HepG2 (cell line): ENCODE measurements around the gene TMEM41B. TPM values are rescaled to one million over a fixed set of nuclear protein-coding genes. Genes with fewer than 3 reads are reported as not detected.
A peak's percentile ranks its signal among the peaks of the same experiment; 100 is the strongest.

Source experiments
- ATAC-seq: fragments of 200-7000 bp; cut with Tn5 transposase; 3 replicates; pipeline ENCODE4 v1.9.1; 2020; ENCODE audit warnings: mild to moderate bottlenecking, moderate library complexity
- BruUV-seq: library from RNA; stranded (reverse); fragments of 400-500 nt; replicated peaks from 2 replicates; lab custom pipeline; 2021; lab: Mats Ljungman, UMichigan
- CTCF ChIA-PET: fragments of 300-600 bp; formaldehyde crosslinking; extraction: SDS; loops from one replicate; lab custom pipeline; 2021; ENCODE audit warnings: low total read pairs, inconsistent platforms, low intra/inter-chr PET ratio; lab: Yijun Ruan, JAX
- POLR2A ChIA-PET: fragments of 350-600 bp; sonication (Branson Sonifier 250); formaldehyde crosslinking; loops from one replicate; lab custom pipeline; 2020; ENCODE audit warnings: antibody characterized with exemption, inconsistent platforms; lab: Yijun Ruan, JAX
- DNase-seq: peaks from one replicate; pipeline ENCODE4 v3.0.0-alpha.2; 2015; ENCODE audit warnings: low spot score
- FAIRE-seq: peaks from 3 replicates; lab custom pipeline; 2011; peaks lifted over from hg19 to GRCh38; lab: Jason Lieb, UNC
- H2AFZ ChIP-seq: one replicate; pipeline ENCODE4 v1.6.1; 2011; ENCODE audit warnings: low read length, inconsistent platforms
- H3K27ac ChIP-seq: fragments of 300-600 bp; 3 replicates; pipeline ENCODE4 v1.8.0; 2011; ENCODE audit warnings: mixed run types, mild to moderate bottlenecking, mixed read lengths, low read length, inconsistent platforms; ENCODE audit not compliant: insufficient read depth; ENCODE audit errors: extremely low read length
- H3K27me3 ChIP-seq, 2 experiments: fragments of 200-600 bp in 1 of 2; 2 replicates in 1 of 2; 3 replicates in 1 of 2; pipeline versions ENCODE4 v1.6.0 to v1.8.0; 2011; ENCODE audit warnings: low read length in 2 of 2, mild to moderate bottlenecking in 2 of 2, moderate library complexity in 2 of 2, inconsistent platforms in 1 of 2; ENCODE audit not compliant: insufficient read depth in 2 of 2, control insufficient read depth in 1 of 2
- H3K36me3 ChIP-seq, 2 experiments: fragments of 200-600 bp in 1 of 2; replicated peaks in 1 of 2; 2 replicates in 1 of 2; 3 replicates in 1 of 2; pipeline versions ENCODE4 v1.5.1 to v1.8.0; 2011; ENCODE audit warnings: low read length in 2 of 2, inconsistent platforms in 1 of 2; ENCODE audit not compliant: insufficient read depth in 2 of 2, control insufficient read depth in 1 of 2
- H3K4me1 ChIP-seq: 2 replicates; pipeline ENCODE4 v1.5.1; 2012; ENCODE audit warnings: low read length, inconsistent platforms; ENCODE audit not compliant: insufficient read depth
- H3K4me2 ChIP-seq: 2 replicates; pipeline ENCODE4 v1.6.0; 2011; ENCODE audit warnings: low read depth, low read length, inconsistent platforms
- H3K4me3 ChIP-seq, 3 experiments: fragments of 200-600 bp in 1 of 3; sonication (generic), shearing (Covaris generic) in 1 of 3; replicated peaks in 1 of 3; 2 replicates each; pipeline ENCODE4 v1.5.1; 2011 to 2016; ENCODE audit warnings: low read length in 3 of 3, inconsistent platforms in 2 of 3, low read depth in 2 of 3, mild to moderate bottlenecking in 2 of 3, control low read depth in 1 of 3, mixed read lengths in 1 of 3; ENCODE audit not compliant: insufficient read depth in 1 of 3
- H3K79me2 ChIP-seq: one replicate; pipeline ENCODE4 v1.6.1; 2011; ENCODE audit warnings: low read length, inconsistent platforms; ENCODE audit not compliant: insufficient read depth
- H3K9ac ChIP-seq: 2 replicates; pipeline ENCODE4 v1.6.0; 2011; ENCODE audit warnings: mild to moderate bottlenecking, low read depth, low read length, inconsistent platforms; ENCODE audit not compliant: insufficient read depth
- H3K9me3 ChIP-seq: 2 replicates; pipeline ENCODE4 v1.5.1; 2012; ENCODE audit warnings: mild to moderate bottlenecking, low read length
- H4K20me1 ChIP-seq: 2 replicates; pipeline ENCODE4 v1.6.0; 2011; ENCODE audit warnings: inconsistent platforms, mild to moderate bottlenecking, low read length, moderate library complexity; ENCODE audit not compliant: insufficient read depth
- ARNT2 ChIP-seq: sonication (generic); formaldehyde crosslinking; IDR thresholded peaks from 2 replicates; pipeline ENCODE4 v1.8.0; 2022; ENCODE audit warnings: mild to moderate bottlenecking, low read depth, missing genetic modification reagents, moderate library complexity
- CBX1 ChIP-seq: IDR thresholded peaks from one replicate; pipeline ENCODE4 v1.6.1; 2016; ENCODE audit warnings: antibody characterized with exemption, low read depth
- CREB1 ChIP-seq, 2 experiments: fragments of 450-650 bp in 1 of 2; IDR thresholded peaks; 2 replicates each; pipeline ENCODE4 v1.6.1; 2016 to 2017; ENCODE audit warnings: control low read depth in 1 of 2, mild to moderate bottlenecking in 1 of 2, missing compliant biosample characterization in 1 of 2, missing genetic modification characterization in 1 of 2
- ERF ChIP-seq: IDR thresholded peaks from 2 replicates; pipeline ENCODE4 v1.6.1; 2018; ENCODE audit warnings: missing biosample characterization, missing genetic modification reagents
- GABPB1 ChIP-seq: IDR thresholded peaks from 2 replicates; pipeline ENCODE4 v1.6.1; 2016; ENCODE audit warnings: mild to moderate bottlenecking, missing genetic modification reagents, moderate library complexity, missing compliant biosample characterization
- NR2F6 ChIP-seq, 2 experiments: IDR thresholded peaks; 2 replicates each; pipeline ENCODE4 v1.6.1; 2016; ENCODE audit warnings: antibody characterized with exemption in 1 of 2, mild to moderate bottlenecking in 1 of 2
- POLR2AphosphoS2 ChIP-seq: IDR thresholded peaks from 2 replicates; pipeline ENCODE4 v1.6.1; 2011; ENCODE audit warnings: low read depth, low read length, improper control_type of control experiment
- RBM39 ChIP-seq: fragments of 200-400 bp; formaldehyde crosslinking; IDR thresholded peaks from one replicate; pipeline ENCODE4 v1.6.1; 2018; ENCODE audit warnings: antibody characterized with exemption, mild to moderate bottlenecking, low read depth, low read length; ENCODE audit not compliant: poor library complexity, severe bottlenecking
- SMAD1 ChIP-seq: sonication (generic); formaldehyde crosslinking; IDR thresholded peaks from 2 replicates; pipeline ENCODE4 v1.4.0; 2020; ENCODE audit warnings: missing genetic modification reagents, low read depth, mild to moderate bottlenecking, borderline replicate concordance
- SP1 ChIP-seq, 2 experiments: fragments of 450-650 bp in 1 of 2; sonication (generic) in 1 of 2; formaldehyde crosslinking in 1 of 2; IDR thresholded peaks; 2 replicates each; pipeline versions ENCODE4 v1.4.0 to v1.6.1; 2016 to 2020; ENCODE audit warnings: missing genetic modification reagents in 1 of 2
- SRY ChIP-seq: sonication (generic); formaldehyde crosslinking; IDR thresholded peaks from 2 replicates; pipeline ENCODE4 v1.8.0; 2022; ENCODE audit warnings: mild to moderate bottlenecking, missing genetic modification reagents
- SSRP1 ChIP-seq: IDR thresholded peaks from 2 replicates; pipeline ENCODE4 v1.6.1; 2016; ENCODE audit warnings: control low read depth
- ZMYM3 ChIP-seq: sonication (generic); formaldehyde crosslinking; IDR thresholded peaks from 2 replicates; pipeline ENCODE4 v1.5.1; 2020; ENCODE audit warnings: mild to moderate bottlenecking, missing genetic modification reagents
- ZNF331 ChIP-seq: sonication (generic); formaldehyde crosslinking; IDR thresholded peaks from 2 replicates; pipeline ENCODE4 v1.4.0; 2020; ENCODE audit warnings: missing genetic modification reagents
- ZNF430 ChIP-seq: sonication (generic); formaldehyde crosslinking; IDR thresholded peaks from 2 replicates; pipeline ENCODE4 v1.9.0; 2021; ENCODE audit warnings: mild to moderate bottlenecking, missing genetic modification reagents
- ZNF513 ChIP-seq: sonication (generic); formaldehyde crosslinking; conservative IDR thresholded peaks from 2 replicates; pipeline ENCODE4 v1.5.0; 2020; ENCODE audit warnings: missing genetic modification reagents
- ZNF547 ChIP-seq: sonication (generic); formaldehyde crosslinking; IDR thresholded peaks from 2 replicates; pipeline ENCODE4 v1.5.1; 2020; ENCODE audit warnings: mild to moderate bottlenecking, missing genetic modification reagents
- ZNF570 ChIP-seq: sonication (generic); formaldehyde crosslinking; IDR thresholded peaks from 2 replicates; pipeline ENCODE4 v1.4.0; 2020; ENCODE audit warnings: mild to moderate bottlenecking, missing genetic modification reagents, borderline replicate concordance
- WGBS: methylation state at CpG from one replicate; pipeline ENCODE4 v1.1.6; 2017; ENCODE audit warnings: low lambda C conversion rate; 5-methylcytosine and 5-hydroxymethylcytosine counted together
- in situ Hi-C: cut with HindIII; loops from 2 replicates; pipeline ENCODE4 v1.10.0; 2017; ENCODE audit warnings: low pct_unique_long_range_greater_than_20kb; ENCODE audit not compliant: extremely low pct_ligation_motif_present
- intact Hi-C: fragments of 100-400 bp; cut with micrococcal nuclease; formaldehyde crosslinking; loops from one replicate; pipeline ENCODE4 v1.10.0; 2022; ENCODE audit not compliant: unreplicated experiment
- polyA plus RNA-seq, 8 experiments: library from polyadenylated mRNA; depleted of rRNA in 3 of 8; stranded (reverse) in 7 of 8; unstranded in 1 of 8; fragments of >200 nt; fragmentation: Illumina TruSeq in 4 of 8; extraction: Trizol in 4 of 8; gene quantifications; 2 replicates each; pipeline versions ENCODE4 v1.2.1 to v1.2.3, GENCODE V29; 2011 to 2016; ENCODE audit warnings: low read depth in 4 of 8, missing spikeins in 1 of 8, mixed read lengths in 1 of 8; ENCODE audit not compliant: insufficient read depth in 1 of 8
- total RNA-seq, 5 experiments: library from RNA; depleted of rRNA; stranded (reverse); fragments of >200 nt; fragmentation: Illumina TruSeq; extraction: Trizol; gene quantifications; 2 replicates each; pipeline ENCODE4 v1.2.3, GENCODE V29; 2016; ENCODE audit warnings: low read depth in 1 of 5
- TF ChIP-seq, protein P1 (sequence below): sonication (generic); formaldehyde crosslinking; IDR thresholded peaks from 2 replicates; pipeline ENCODE4 v1.4.0; 2020; ENCODE audit warnings: mild to moderate bottlenecking, missing genetic modification reagents
- TF ChIP-seq, protein P2 (sequence below): sonication (generic); formaldehyde crosslinking; IDR thresholded peaks from 2 replicates; pipeline ENCODE4 v1.8.0; 2022; ENCODE audit warnings: mild to moderate bottlenecking, missing genetic modification reagents, moderate library complexity

Gene TMEM41B
- total and polyA plus RNA-seq, 2 of the 13 experiments (the other 11 are each of a cell fraction or from before 2014, with no cell fraction given): 36.8 to 48.1 TPM

DNA sequence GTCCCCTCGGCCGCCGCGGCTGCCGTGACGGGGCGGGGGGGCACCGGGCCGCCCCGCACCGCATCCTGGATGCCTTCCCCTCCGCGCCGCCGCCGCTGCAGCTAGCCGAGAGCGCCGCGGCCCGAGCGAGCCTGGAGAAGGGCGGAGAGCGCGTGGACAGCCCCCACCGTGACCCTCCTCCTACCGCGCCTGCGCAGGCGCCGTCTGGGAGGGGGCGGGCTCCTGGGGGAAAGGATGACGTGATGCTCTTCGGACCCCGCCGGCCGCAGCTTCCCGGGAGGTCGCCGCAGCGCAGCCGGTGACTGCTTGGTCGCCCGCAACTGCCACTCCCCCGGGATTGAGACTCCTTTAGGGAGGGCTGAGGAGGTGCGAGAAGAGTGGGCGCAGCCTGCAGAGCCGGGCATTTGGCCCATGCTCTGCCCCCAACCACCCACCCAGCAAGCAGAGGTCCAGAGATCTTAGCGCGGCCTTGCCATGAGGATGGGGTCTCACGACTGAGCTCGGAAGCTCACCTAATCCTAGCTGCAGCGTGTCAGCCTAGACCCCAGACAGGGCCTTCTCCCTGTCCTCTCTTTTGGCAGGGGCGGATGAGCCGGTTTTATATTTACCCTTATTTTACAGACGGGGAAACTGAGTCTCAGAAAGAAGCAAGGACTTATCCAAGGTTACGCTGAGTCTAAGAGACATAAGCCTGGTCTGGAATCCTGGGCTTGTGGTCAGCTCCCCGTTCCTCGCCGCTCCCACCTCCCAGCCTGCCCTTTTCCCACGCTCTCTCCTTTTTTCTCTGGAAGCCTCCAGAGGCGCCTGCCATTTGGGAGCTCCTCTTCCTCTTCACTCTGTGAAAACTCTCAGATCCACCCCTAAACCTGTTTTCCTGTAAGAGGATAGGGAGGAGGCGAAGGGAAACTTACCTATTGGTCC, 48.9 kb downstream of the TMEM41B start, which contains the start of gene DENND5A:
Gene DENND5A (minus strand): TSS at position 140 of the 921 bp plus-strand sequence. CDS start 281 bp downstream, outside the sequence.
- ATAC-seq (peak; percentile 78), DNase-seq (peak; percentile 80), FAIRE-seq (no peak)
- peak within 1 kb of the TSS; percentile 87 for H3K27ac ChIP-seq
- in situ Hi-C loops: no loop called here
- peak within 1 kb of the TSS; percentile 96 for H3K4me2 ChIP-seq
- ChIA-PET CTCF (no interaction called here), POLR2A (interaction anchor here (0.6 to 3.1 kb wide), 17 partner anchors 8 to 310 kb away, joined by 3 to 23 read pairs (median 4); partner anchors contain the start of genes IPO7, TMEM41B and ZNF143)
- H2AFZ ChIP-seq: no peak within 1 kb of the TSS
- no peaks in the 10 kb centered on the region; a peak in 1 of 5 replicates for H3K27me3 ChIP-seq
- no peaks in the 10 kb centered on the region for H3K36me3 ChIP-seq
- H3K9me3 ChIP-seq: no peaks in the 10 kb centered on the region
- WGBS: under 1% methylated on average over 7 of the region's 63 CpGs
- peaks cover 38% of the 10 kb centered on the region for H3K79me2 ChIP-seq
- peaks cover 30% of the 10 kb centered on the region for H4K20me1 ChIP-seq
- peaks cover 55% of the 10 kb centered on the region for H3K4me1 ChIP-seq
- TSS peak; percentile 94 for BruUV-seq
- peak within 1 kb of the TSS; percentile 88 for H3K9ac ChIP-seq
- H3K4me3 ChIP-seq: peak within 1 kb of the TSS; percentile 87 to 96 (median 94)
- intact Hi-C loops: loop anchor here (5.0 to 10.0 kb wide), 2 partner anchors 47 to 119 kb away; partner anchors contain the start of genes IPO7 and TMEM41B
- TF ChIP-seq RBM39 (no peak), ZNF570 (no peak), CBX1 (peak; percentile 43), ARNT2 (CRISPR knock-in tag) (peak; percentile 47; the same call in 1 of the 2 replicates), ZMYM3 (0 out of 2 replicates have a peak, but pooled peaks have one; percentile 16), SMAD1 (CRISPR knock-in tag) (0 out of 2 replicates have a peak, but pooled peaks have one; percentile 64), POLR2AphosphoS2 (peak; percentile 69; the same call in 1 of the 2 replicates), SP1 (IDR thresholded peaks at IDR 0.05) (no peak), SP1 (CRISPR knock-in tag; IDR thresholded peaks at IDR 0.05) (peak; percentile 17; the same call in 1 of the 2 replicates), SRY (CRISPR knock-in tag) (no peak), CREB1 (IDR thresholded peaks at IDR 0.05) (peak; percentile 84), CREB1 (CRISPR knock-in tag; IDR thresholded peaks at IDR 0.05) (no peak), SSRP1 (CRISPR knock-in tag) (no peak), NR2F6 (IDR thresholded peaks at IDR 0.05) (no peak), NR2F6 (CRISPR knock-in tag; IDR thresholded peaks at IDR 0.05) (peak; percentile 37), ZNF430 (peak; percentile 88), ZNF513 (no peak), ZNF547 (CRISPR knock-in tag) (peak; percentile 63), ERF (peak; percentile 29; the same call in 1 of the 2 replicates), GABPB1 (CRISPR knock-in tag) (peak; percentile 68; the same call in 1 of the 2 replicates), ZNF331 (0 out of 2 replicates have a peak, but pooled peaks have one; percentile 23)
- TF ChIP-seq, protein P1, sequence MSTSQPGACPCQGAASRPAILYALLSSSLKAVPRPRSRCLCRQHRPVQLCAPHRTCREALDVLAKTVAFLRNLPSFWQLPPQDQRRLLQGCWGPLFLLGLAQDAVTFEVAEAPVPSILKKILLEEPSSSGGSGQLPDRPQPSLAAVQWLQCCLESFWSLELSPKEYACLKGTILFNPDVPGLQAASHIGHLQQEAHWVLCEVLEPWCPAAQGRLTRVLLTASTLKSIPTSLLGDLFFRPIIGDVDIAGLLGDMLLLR: peak; percentile 53
- TF ChIP-seq, protein P2, sequence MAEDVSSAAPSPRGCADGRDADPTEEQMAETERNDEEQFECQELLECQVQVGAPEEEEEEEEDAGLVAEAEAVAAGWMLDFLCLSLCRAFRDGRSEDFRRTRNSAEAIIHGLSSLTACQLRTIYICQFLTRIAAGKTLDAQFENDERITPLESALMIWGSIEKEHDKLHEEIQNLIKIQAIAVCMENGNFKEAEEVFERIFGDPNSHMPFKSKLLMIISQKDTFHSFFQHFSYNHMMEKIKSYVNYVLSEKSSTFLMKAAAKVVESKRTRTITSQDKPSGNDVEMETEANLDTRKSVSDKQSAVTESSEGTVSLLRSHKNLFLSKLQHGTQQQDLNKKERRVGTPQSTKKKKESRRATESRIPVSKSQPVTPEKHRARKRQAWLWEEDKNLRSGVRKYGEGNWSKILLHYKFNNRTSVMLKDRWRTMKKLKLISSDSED: no peak
